ENCODE measurements around the gene SNX19. TPM values are rescaled to one million over a fixed set of nuclear protein-coding genes. Genes with fewer than 3 reads are reported as not detected.
A peak's percentile ranks its signal among the peaks of the same experiment; 100 is the strongest.

SNX19 gene
- total and polyA plus RNA-seq, 12 donors: 13.6 to 102 (median 65.3) TPM

GRCh38 chr11:130865091-130865773 lies 51.0 kb downstream of the SNX19 start:
- TF ChIP-seq POLR2A (IDR thresholded peaks at IDR 0.05): no peak
- no peaks in the 10 kb centered on the region for H3K4me1 ChIP-seq (replicated peaks in 1 of 2)
- no peak overlapping the region for H3K27ac ChIP-seq
- H3K36me3 ChIP-seq (replicated peaks in 1 of 2): peaks cover 0 to 2% of the 10 kb centered on the region in 2 donors
- no peak for DNase-seq
- intact Hi-C loops (cut with DNase I): no loop called here
- no peaks in the 10 kb centered on the region for H3K9me3 ChIP-seq (replicated peaks in 1 of 3)
- H3K4me3 ChIP-seq: no peak overlapping the region
- no peaks in the 10 kb centered on the region for H3K27me3 ChIP-seq
- WGBS, 4 donors: 64 to 87% (median 81%) methylated on average over 4 to 11 of the region's 11 CpGs

- Histone ChIP-seq H3K9me3 (replicated peaks in 1 of 3) (no peaks in the 10 kb centered on the region), H3K4me1 (replicated peaks in 1 of 2) (no peaks in the 10 kb centered on the region), H3K36me3 (replicated peaks in 1 of 2) (no peaks in the 10 kb centered on the region), H3K4me3 (no peak overlapping the region), H3K27ac (no peak overlapping the region), H3K27me3 (no peaks in the 10 kb centered on the region)
- peak; percentile 99 to 100 (median 100) for TF ChIP-seq CTCF (IDR thresholded peaks at IDR 0.05)
- no peak for TF ChIP-seq POLR2A (IDR thresholded peaks at IDR 0.05)
- 21 to 54% (median 23%) methylated on average over 13 to 30 of the region's 30 CpGs for WGBS, 4 donors
- peak; percentile 87 to 97 (median 92) for DNase-seq
- intact Hi-C loops (cut with DNase I): loop anchor here (2.0 to 5.0 kb wide), 3 partner anchors 425 to 645 kb away; no protein-coding TSS in a partner anchor
Observed at GRCh38 chr11:130861902-130862860, 54.1 kb downstream of the SNX19 start.

GRCh38 chr11:130861283-130861682 lies 55.0 kb downstream of the SNX19 start:
- H3K4me3 ChIP-seq: no peak overlapping the region
- intact Hi-C loops (cut with DNase I): loop anchor here (5.0 kb wide), 2 partner anchors 424 to 644 kb away; no protein-coding TSS in a partner anchor

GRCh38 chr11:130859886-130860285 lies 56.4 kb downstream of the SNX19 start:
- no peak for TF ChIP-seq POLR2A (IDR thresholded peaks at IDR 0.05)
- TF ChIP-seq CTCF (IDR thresholded peaks at IDR 0.05): no peak
- intact Hi-C loops (cut with DNase I): loop anchor here (5.0 kb wide), 2 partner anchors 423 to 643 kb away; no protein-coding TSS in a partner anchor
- H3K4me3 ChIP-seq: no peak overlapping the region
- no peaks in the 10 kb centered on the region for H3K27me3 ChIP-seq
- H3K36me3 ChIP-seq (replicated peaks in 1 of 2): no peaks in the 10 kb centered on the region
- WGBS, 4 donors: 36 to 67% (median 45%) methylated on average over 1 of the region's 1 CpG
- H3K9me3 ChIP-seq (replicated peaks in 1 of 3): no peaks in the 10 kb centered on the region
- H3K4me1 ChIP-seq (replicated peaks in 1 of 2): no peaks in the 10 kb centered on the region
- no peak for DNase-seq
- peak overlapping the region in 1 of 5 donors; percentile 3 for H3K27ac ChIP-seq

More at GRCh38 chr11:130861283-130861682, 55.0 kb downstream of the SNX19 start:
- no peaks in the 10 kb centered on the region for H3K36me3 ChIP-seq (replicated peaks in 1 of 2)
- no peak overlapping the region for H3K27ac ChIP-seq
- H3K27me3 ChIP-seq: no peaks in the 10 kb centered on the region
- 85 to 93% (median 89%) methylated on average over 14 of the region's 14 CpGs for WGBS, 4 donors
- TF ChIP-seq POLR2A (IDR thresholded peaks at IDR 0.05) (no peak), CTCF (IDR thresholded peaks at IDR 0.05) (no peak)
- DNase-seq: no peak
- no peaks in the 10 kb centered on the region for H3K4me1 ChIP-seq (replicated peaks in 1 of 2)
- H3K9me3 ChIP-seq (replicated peaks in 1 of 3): no peaks in the 10 kb centered on the region

All from adrenal gland (tissue), 12 donors.